ENCODE measurements around the gene GPR37L1. TPM values are rescaled to one million over a fixed set of nuclear protein-coding genes. Genes with fewer than 3 reads are reported as not detected.

The GPR37L1 gene
- total and polyA plus RNA-seq, 9 donors: 0.02 to 0.34 (median 0.07) TPM

- Histone ChIP-seq H3K4me1 (ENCODE audit: control insufficient read depth, insufficient read depth, low read length) (peaks cover 7% of the 10 kb centered on the region), H3K36me3 (ENCODE audit: control insufficient read depth, insufficient read depth, low read length) (no peaks in the 10 kb centered on the region)
Observed at GRCh38 chr1:202154148-202154765, 31.5 kb downstream of the GPR37L1 start.

DNA sequence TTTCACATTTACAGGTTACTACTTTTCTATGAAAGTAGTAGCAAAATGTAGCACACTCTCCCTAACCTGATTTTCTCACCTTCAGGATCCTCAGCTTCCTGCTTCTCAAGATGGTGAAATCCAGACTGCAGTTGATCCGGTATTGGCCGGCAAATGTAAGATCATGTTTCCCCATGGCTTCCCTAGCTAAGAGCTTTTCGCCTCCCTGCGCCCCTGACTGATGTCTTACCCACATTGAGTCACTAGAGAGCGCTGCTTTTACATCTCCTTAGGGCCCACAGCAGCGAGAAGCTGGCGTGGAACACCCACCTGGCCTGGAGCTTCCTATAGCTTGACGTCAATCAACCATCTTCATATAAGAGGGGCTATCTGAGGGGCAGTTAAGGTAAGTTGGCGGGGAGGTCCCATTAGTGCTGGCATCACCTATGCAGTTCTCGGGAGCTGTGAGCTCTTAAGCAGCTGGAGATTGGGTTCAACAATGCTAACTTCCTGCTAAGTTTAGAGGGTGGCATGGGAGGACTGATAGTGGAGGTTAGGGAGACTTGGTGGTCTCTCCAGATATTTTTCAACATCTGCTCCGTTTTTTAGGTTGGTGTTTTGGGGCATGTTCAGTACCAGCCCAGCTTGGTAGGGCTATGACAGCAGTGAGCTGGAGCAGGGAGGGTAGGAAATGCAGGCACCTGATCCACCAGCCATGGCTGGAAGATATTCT, 32.2 kb downstream of the GPR37L1 start:
- no peaks in the 10 kb centered on the region for H3K36me3 ChIP-seq (ENCODE audit: control insufficient read depth, insufficient read depth, low read length)
- H3K27ac ChIP-seq (ENCODE audit: low read length): no peak overlapping the region
- WGBS (ENCODE audit: insufficient coverage): 20% methylated on average over 5 of the region's 11 CpGs
- H3K4me3 ChIP-seq (ENCODE audit: low read length): no peak overlapping the region
- DNase-seq: peak; percentile 69
- H3K4me1 ChIP-seq (ENCODE audit: control insufficient read depth, insufficient read depth, low read length): peaks cover 8% of the 10 kb centered on the region
- no peaks in the 10 kb centered on the region for H3K9me3 ChIP-seq (replicated peaks; ENCODE audit: control insufficient read depth, low read depth, low read length)
- H3K27me3 ChIP-seq (ENCODE audit: control insufficient read depth, insufficient read depth, low read length): no peaks in the 10 kb centered on the region

More at GRCh38 chr1:202154148-202154765, 31.5 kb downstream of the GPR37L1 start:
- WGBS (ENCODE audit: insufficient coverage): 89% methylated on average over 4 of the region's 10 CpGs
- Histone ChIP-seq H3K27ac (ENCODE audit: low read length) (no peak overlapping the region), H3K27me3 (ENCODE audit: control insufficient read depth, insufficient read depth, low read length) (no peaks in the 10 kb centered on the region), H3K9me3 (replicated peaks; ENCODE audit: control insufficient read depth, low read depth, low read length) (no peaks in the 10 kb centered on the region), H3K4me3 (ENCODE audit: low read length) (no peak overlapping the region)
- DNase-seq: no peak

- H3K27me3 ChIP-seq (ENCODE audit: control insufficient read depth, insufficient read depth, low read length): no peaks in the 10 kb centered on the region
- 20% methylated on average over 1 of the region's 8 CpGs for WGBS (ENCODE audit: insufficient coverage)
- H3K27ac ChIP-seq (ENCODE audit: low read length): no peak overlapping the region
- H3K36me3 ChIP-seq (ENCODE audit: control insufficient read depth, insufficient read depth, low read length): no peaks in the 10 kb centered on the region
- no peak overlapping the region for H3K4me3 ChIP-seq (ENCODE audit: low read length)
- H3K9me3 ChIP-seq (replicated peaks; ENCODE audit: control insufficient read depth, low read depth, low read length): no peaks in the 10 kb centered on the region
- H3K4me1 ChIP-seq (ENCODE audit: control insufficient read depth, insufficient read depth, low read length): peaks cover 14% of the 10 kb centered on the region
- no peak for DNase-seq
Observed at GRCh38 chr1:202155478-202156021, 32.8 kb downstream of the GPR37L1 start.

GRCh38 chr1:202156590-202156989, 33.9 kb downstream of the GPR37L1 start:
- no peak for DNase-seq
- 66% methylated on average over 8 of the region's 8 CpGs for WGBS (ENCODE audit: insufficient coverage)
- no peaks in the 10 kb centered on the region for H3K36me3 ChIP-seq (ENCODE audit: control insufficient read depth, insufficient read depth, low read length)
- H3K4me3 ChIP-seq (ENCODE audit: low read length): no peak overlapping the region
- H3K4me1 ChIP-seq (ENCODE audit: control insufficient read depth, insufficient read depth, low read length): peaks cover 19% of the 10 kb centered on the region
- H3K27ac ChIP-seq (ENCODE audit: low read length): no peak overlapping the region
- H3K27me3 ChIP-seq (ENCODE audit: control insufficient read depth, insufficient read depth, low read length): no peaks in the 10 kb centered on the region
- H3K9me3 ChIP-seq (replicated peaks; ENCODE audit: control insufficient read depth, low read depth, low read length): no peaks in the 10 kb centered on the region

GRCh38 chr1:202157945-202158344, 35.2 kb downstream of the GPR37L1 start:
- H3K4me3 ChIP-seq (ENCODE audit: low read length): no peak overlapping the region
- 85% methylated on average over 6 of the region's 10 CpGs for WGBS (ENCODE audit: insufficient coverage)
- no peak for DNase-seq
- no peak overlapping the region for H3K27ac ChIP-seq (ENCODE audit: low read length)
- peaks cover 2% of the 10 kb centered on the region for H3K27me3 ChIP-seq (ENCODE audit: control insufficient read depth, insufficient read depth, low read length)
- H3K4me1 ChIP-seq (ENCODE audit: control insufficient read depth, insufficient read depth, low read length): peaks cover 28% of the 10 kb centered on the region
- no peaks in the 10 kb centered on the region for H3K36me3 ChIP-seq (ENCODE audit: control insufficient read depth, insufficient read depth, low read length)
- no peaks in the 10 kb centered on the region for H3K9me3 ChIP-seq (replicated peaks; ENCODE audit: control insufficient read depth, low read depth, low read length)

- 88% methylated on average over 5 of the region's 10 CpGs for WGBS (ENCODE audit: insufficient coverage)
- H3K27ac ChIP-seq (ENCODE audit: low read length): no peak overlapping the region
- no peak for DNase-seq
- H3K4me1 ChIP-seq (ENCODE audit: control insufficient read depth, insufficient read depth, low read length): peaks cover 28% of the 10 kb centered on the region
- H3K4me3 ChIP-seq (ENCODE audit: low read length): no peak overlapping the region
- H3K9me3 ChIP-seq (replicated peaks; ENCODE audit: control insufficient read depth, low read depth, low read length): no peaks in the 10 kb centered on the region
- H3K36me3 ChIP-seq (ENCODE audit: control insufficient read depth, insufficient read depth, low read length): no peaks in the 10 kb centered on the region
- H3K27me3 ChIP-seq (ENCODE audit: control insufficient read depth, insufficient read depth, low read length): peaks cover 2% of the 10 kb centered on the region
Observed at GRCh38 chr1:202158810-202159533, 36.3 kb downstream of the GPR37L1 start.

GRCh38 chr1:202159534-202160371, 37.0 kb downstream of the GPR37L1 start:
- Histone ChIP-seq H3K9me3 (replicated peaks; ENCODE audit: control insufficient read depth, low read depth, low read length) (no peaks in the 10 kb centered on the region), H3K36me3 (ENCODE audit: control insufficient read depth, insufficient read depth, low read length) (no peaks in the 10 kb centered on the region), H3K4me1 (ENCODE audit: control insufficient read depth, insufficient read depth, low read length) (peaks cover 35% of the 10 kb centered on the region), H3K4me3 (ENCODE audit: low read length) (peak overlapping the region; percentile 13), H3K27me3 (ENCODE audit: control insufficient read depth, insufficient read depth, low read length) (peaks cover 2% of the 10 kb centered on the region), H3K27ac (ENCODE audit: low read length) (peak overlapping the region; percentile 7)
- DNase-seq: no peak
- 69% methylated on average over 12 of the region's 16 CpGs for whole genome bisulfite sequencing (ENCODE audit: insufficient coverage)

DNA sequence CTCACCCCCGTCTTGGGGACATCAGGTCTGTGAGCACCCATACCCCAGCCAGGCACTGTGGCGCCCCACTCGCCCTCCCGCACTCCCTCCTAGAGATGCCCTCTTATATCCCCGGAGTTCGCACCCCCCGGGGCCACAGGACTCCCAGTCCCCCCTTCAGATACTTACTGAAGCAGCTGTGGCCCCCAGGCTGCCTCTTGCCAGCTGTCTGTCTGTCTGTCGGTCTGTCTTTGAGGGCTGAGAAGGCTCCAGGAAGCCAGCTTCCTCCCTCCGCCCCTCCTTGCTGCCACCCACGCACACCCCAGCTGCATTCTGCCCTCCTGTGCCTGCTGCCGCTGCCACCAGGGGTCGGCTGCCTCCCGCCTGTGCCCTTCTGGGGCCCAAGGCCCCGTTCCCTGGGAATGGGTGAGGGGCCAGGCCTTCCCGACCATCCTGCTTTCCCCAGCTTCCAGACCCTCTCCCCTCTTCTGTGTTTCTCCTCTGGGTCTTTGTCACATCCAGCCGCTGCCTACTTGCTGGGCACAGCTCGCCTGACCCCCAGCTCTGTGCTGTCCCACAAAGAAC, 37.7 kb downstream of the GPR37L1 start, which contains the start of gene PTPN7:
PTPN7 (minus strand) TSS at position 226 of the 564 bp plus-strand sequence. CDS start 1,200 bp downstream, outside the sequence.
- WGBS (ENCODE audit: insufficient coverage): 71% methylated on average over 17 of the region's 17 CpGs
- Histone ChIP-seq H3K4me3 (ENCODE audit: low read length) (peak within 1 kb of the TSS; percentile 13), H3K27me3 (ENCODE audit: control insufficient read depth, insufficient read depth, low read length) (peaks cover 2% of the 10 kb centered on the region), H3K4me1 (ENCODE audit: control insufficient read depth, insufficient read depth, low read length) (peaks cover 34% of the 10 kb centered on the region), H3K27ac (ENCODE audit: low read length) (peak within 1 kb of the TSS; percentile 7), H3K36me3 (ENCODE audit: control insufficient read depth, insufficient read depth, low read length) (no peaks in the 10 kb centered on the region), H3K9me3 (replicated peaks; ENCODE audit: control insufficient read depth, low read depth, low read length) (no peaks in the 10 kb centered on the region)
- no peak for DNase-seq
